Mucosa of descending colon (tissue), 3 donors: Measurements from ENCODE around the gene KCNJ1. TPM values are rescaled to one million over a fixed set of nuclear protein-coding genes. Genes with fewer than 3 reads are reported as not detected.

ENCODE experiments used
- ATAC-seq: fragments of 200-7000 bp; cut with Tn5 transposase; one replicate; pipeline ENCODE4 v1.9.1; 2020; ENCODE audit warnings: mild to moderate bottlenecking, moderate library complexity
- DNase-seq, 3 donors: peaks; one replicate each; pipeline ENCODE4 v3.0.0-alpha.2; 2020
- H3K36me3 ChIP-seq: fragments of 200-600 bp; one replicate; pipeline ENCODE4 v1.8.0; 2021; ENCODE audit warnings: low read depth, mild to moderate bottlenecking
- H3K4me1 ChIP-seq: fragments of 200-600 bp; one replicate; pipeline ENCODE4 v1.8.0; 2021; ENCODE audit warnings: low read depth, mild to moderate bottlenecking
- H3K4me3 ChIP-seq: fragments of 200-600 bp; one replicate; pipeline ENCODE4 v1.8.0; 2021; ENCODE audit warnings: mild to moderate bottlenecking
- H3K9me3 ChIP-seq: fragments of 200-600 bp; one replicate; pipeline ENCODE4 v1.8.0; 2021; ENCODE audit warnings: mild to moderate bottlenecking
- intact Hi-C, 2 donors: fragments of 100-400 bp; cut with DNase I in 1 of 2; cut with micrococcal nuclease in 1 of 2; formaldehyde crosslinking; loops; one replicate each; pipeline versions ENCODE4 v1.11.0 to v1.11.1; 2022; cut with DNase I, micrococcal nuclease
- total RNA-seq, 3 donors: library from RNA; stranded (reverse); fragmentation: NEBNext Ultra II Directional in 2 of 3; extraction: Animal tissue kit (Norgen Biotek cat#: 25700) in 2 of 3; gene quantifications; one replicate each; pipeline versions ENCODE4 v1.2.1 to v1.2.4, GENCODE V29; 2021 to 2023
- TF ChIP-seq, protein P1 (sequence below): fragments of 200-600 bp; IDR thresholded peaks from one replicate; pipeline ENCODE4 v1.8.0; 2022; ENCODE audit warnings: antibody characterized with exemption, mild to moderate bottlenecking
- donor health status: DM: no; HTN: no; CAD: no; lungs with moderate emphysema.
- donor health status: DM: no; HTN: no; CAD: no.
- donor health status: DM: no; HTN: yes; CAD: no.

Gene KCNJ1
- total RNA-seq, 3 donors from 2014 or later, result not detected

DNA sequence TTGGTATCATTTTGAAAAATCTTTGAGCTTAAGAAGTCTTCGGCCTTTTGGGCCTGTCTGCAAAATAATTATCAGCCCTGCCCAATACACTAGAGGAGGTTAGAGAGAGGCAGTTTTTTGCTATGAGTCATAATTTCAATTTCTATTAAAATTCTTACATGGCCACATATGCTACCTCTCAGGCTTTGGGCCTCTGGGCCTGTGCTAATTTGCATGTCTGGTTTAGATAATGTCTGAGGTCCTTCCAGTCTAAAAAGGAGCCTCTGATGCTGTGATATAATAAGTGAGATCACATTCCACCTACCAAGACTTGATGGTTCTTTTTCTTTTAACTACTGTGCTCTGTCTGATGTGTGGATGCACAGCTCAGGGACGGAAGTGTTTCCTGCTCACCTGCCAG is 70.8 kb downstream of the KCNJ1 start:
- ATAC-seq (no peak), DNase-seq (no peak)
- intact Hi-C loops, result no loop called here
- TF ChIP-seq, protein P1, sequence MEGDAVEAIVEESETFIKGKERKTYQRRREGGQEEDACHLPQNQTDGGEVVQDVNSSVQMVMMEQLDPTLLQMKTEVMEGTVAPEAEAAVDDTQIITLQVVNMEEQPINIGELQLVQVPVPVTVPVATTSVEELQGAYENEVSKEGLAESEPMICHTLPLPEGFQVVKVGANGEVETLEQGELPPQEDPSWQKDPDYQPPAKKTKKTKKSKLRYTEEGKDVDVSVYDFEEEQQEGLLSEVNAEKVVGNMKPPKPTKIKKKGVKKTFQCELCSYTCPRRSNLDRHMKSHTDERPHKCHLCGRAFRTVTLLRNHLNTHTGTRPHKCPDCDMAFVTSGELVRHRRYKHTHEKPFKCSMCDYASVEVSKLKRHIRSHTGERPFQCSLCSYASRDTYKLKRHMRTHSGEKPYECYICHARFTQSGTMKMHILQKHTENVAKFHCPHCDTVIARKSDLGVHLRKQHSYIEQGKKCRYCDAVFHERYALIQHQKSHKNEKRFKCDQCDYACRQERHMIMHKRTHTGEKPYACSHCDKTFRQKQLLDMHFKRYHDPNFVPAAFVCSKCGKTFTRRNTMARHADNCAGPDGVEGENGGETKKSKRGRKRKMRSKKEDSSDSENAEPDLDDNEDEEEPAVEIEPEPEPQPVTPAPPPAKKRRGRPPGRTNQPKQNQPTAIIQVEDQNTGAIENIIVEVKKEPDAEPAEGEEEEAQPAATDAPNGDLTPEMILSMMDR, result no peak
- Histone ChIP-seq H3K9me3 (no peaks in the 10 kb centered on the region), H3K4me1 (no peaks in the 10 kb centered on the region), H3K36me3 (no peaks in the 10 kb centered on the region), H3K4me3 (no peak overlapping the region)

DNA sequence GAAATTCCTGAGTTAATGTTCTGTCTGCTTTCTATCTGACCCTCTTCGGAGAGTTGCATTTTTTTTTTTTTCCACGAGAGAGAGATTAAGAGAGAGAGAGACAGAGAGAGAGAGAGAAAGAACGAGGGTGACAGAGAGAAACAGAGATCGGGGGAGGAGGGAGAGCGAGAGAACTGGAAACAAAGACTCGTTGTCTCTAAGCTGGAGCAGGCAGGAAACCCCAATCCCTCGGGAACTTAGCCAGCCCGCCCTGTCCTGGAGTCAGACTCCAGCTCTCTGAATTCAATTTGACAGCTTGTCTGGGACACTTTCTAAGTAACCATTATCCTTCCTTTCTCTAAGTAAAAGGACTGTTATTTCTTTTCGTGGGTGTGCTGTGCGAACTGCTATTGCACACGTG is 76.9 kb downstream of the KCNJ1 start:
- DNase-seq, result no peak

DNA sequence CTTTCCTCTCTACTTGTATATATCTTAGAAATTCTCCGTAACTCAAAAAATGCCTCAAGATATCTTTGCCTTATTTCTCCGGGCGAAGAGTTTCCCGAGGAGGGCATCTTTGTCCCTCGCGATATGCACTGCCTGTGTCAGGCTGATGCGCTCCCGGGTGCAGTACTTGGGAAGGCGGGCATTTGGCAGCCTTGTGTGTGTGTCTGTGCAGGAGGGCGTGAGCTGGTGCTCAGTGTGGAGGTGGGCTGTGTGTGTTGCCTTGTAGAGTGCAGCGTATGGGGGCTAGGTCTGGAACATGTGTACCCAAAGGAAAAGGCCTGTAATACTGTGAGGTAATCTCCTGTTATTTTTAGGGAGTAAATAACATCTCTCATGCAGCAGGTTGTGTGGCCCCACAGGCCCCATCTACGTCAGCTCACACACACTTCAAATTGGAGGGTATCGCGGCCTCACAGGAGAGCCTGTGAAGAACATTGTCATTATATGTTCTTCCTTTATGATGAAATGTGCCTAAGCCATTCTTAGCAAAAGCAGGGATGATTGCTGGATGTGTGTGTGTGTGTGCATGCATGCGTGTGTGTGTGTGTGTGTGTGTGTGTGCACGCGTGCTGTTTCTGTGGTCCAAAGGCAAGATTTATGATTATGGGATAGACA is 77.5 kb downstream of the KCNJ1 start:
- ATAC-seq (no peak), DNase-seq (no peak)
- no peaks in the 10 kb centered on the region for H3K4me1 ChIP-seq
- H3K36me3 ChIP-seq, result no peaks in the 10 kb centered on the region
- H3K9me3 ChIP-seq, result no peaks in the 10 kb centered on the region
- TF ChIP-seq, protein P1, result no peak
- H3K4me3 ChIP-seq, result no peak overlapping the region
- intact Hi-C loops, result no loop called here

More for the DNA sequence above, 76.9 kb downstream of the KCNJ1 start:
- Histone ChIP-seq H3K4me1 (no peaks in the 10 kb centered on the region), H3K36me3 (no peaks in the 10 kb centered on the region), H3K4me3 (no peak overlapping the region), H3K9me3 (no peaks in the 10 kb centered on the region)
- intact Hi-C loops, result no loop called here
- ATAC-seq, result no peak
- TF ChIP-seq, protein P1, result no peak

Other genes with a start within 250 kb of the KCNJ1 start
- 10 to 100 TPM in 2 of 3 donors, 1 to 10 TPM in 1; 5.8 to 10.9 (median 10.1) TPM for gene FLI1, start 173.2 kb downstream of the KCNJ1 start, total RNA-seq
- gene KCNJ5, start 24.1 kb upstream of the KCNJ1 start, total RNA-seq, result 1 to 10 TPM in 1 of 3 donors, under 1 TPM in 2; 0.14 to 3.9 (median 0.48) TPM
- gene TP53AIP1, start 75.6 kb upstream of the KCNJ1 start, total RNA-seq, result under 1 TPM; 0.25 to 0.55 (median 0.36) TPM